ENCODE results near the gene WDPCP.
"Not testable (repeated sequence)": the region's sequence is repeated elsewhere in the genome, so short reads cannot be mapped to it uniquely, and the experiment has no call there.

WDPCP gene

DNA sequence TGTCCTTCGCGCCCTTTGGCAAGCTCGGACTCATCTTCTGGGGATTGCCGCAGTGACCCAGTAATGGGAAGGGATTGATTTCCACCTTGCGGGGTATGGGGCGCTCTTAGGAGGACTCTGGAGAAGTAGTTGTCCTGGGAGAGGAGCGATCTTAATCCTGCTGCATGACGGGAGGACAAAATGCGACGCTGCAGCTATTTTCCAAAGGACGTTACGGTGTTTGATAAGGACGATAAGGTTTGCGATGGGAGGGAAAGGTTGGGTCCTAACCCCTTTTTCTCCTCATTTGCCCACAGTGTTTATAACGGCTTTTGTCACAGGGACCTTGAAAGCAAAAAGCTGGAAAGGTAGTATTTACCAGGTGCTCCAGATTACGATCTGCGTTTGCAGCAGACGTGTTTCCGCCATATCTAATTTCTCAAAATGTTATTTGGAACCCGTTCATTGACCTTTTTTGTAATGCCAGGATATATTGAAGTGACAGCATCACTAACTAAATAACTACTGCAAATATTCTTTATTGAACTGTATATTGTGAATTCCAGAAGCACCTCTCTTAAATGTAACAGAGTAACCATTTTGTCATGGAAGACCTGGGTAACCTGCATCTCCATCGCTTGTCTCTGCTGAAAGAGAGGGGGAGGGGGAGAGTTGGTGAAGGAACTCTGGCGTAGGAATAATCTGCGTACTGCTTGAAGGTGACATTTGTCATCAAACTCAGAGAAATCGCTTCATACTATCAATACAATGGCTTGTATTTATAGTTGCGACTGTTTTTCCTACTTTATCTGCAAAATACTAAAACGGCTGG lies 1.1 kb upstream of the WDPCP start:
- DNase-seq, result no peak

DNA sequence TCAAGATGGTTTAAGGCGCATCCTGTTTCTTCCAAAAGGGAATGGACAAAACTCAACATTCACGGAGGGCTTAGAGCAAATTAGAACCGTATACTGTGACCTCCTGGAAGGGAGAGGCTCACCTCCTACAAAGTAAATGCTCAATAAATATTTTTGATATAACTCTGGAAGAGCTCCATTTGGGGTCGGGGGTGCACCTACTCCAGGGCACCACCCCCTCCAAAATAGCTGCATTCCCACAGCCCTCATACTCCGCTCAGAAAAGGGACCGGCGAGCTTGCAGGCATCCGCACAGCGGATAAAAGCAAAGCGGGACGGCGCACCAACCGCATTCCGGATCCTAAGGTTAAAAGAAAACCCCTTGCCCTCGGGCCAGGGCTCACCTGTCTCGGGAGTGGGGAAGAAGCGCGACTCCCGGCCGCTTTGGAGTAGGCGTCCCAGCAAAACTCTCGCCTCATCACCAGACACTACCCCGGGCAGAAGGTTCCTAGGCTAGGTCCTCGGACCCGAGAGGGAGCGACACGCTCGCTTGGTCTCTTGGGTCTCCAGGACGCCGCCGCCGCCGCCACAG lies 378 bp downstream of the WDPCP start:
- no peak for DNase-seq

DNA sequence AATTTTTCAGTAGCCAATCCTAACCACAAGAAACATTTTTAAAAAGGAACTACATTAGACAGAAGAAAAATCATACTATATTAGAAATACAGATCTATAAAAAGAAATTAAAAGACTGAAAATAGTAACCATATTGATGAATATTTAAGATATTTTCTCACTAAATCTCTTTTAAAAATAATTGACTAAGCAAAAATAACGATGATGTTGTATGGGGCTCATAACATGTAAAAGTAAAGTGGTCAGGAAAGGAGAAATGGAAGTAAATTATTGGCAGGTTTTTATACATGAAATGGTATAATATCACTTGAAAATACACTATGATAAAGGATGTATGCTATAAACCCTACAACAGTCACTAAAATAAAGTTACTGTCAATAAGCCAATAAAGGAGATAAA lies 5.4 kb downstream of the WDPCP start:
- DNase-seq, result no peak

DNA sequence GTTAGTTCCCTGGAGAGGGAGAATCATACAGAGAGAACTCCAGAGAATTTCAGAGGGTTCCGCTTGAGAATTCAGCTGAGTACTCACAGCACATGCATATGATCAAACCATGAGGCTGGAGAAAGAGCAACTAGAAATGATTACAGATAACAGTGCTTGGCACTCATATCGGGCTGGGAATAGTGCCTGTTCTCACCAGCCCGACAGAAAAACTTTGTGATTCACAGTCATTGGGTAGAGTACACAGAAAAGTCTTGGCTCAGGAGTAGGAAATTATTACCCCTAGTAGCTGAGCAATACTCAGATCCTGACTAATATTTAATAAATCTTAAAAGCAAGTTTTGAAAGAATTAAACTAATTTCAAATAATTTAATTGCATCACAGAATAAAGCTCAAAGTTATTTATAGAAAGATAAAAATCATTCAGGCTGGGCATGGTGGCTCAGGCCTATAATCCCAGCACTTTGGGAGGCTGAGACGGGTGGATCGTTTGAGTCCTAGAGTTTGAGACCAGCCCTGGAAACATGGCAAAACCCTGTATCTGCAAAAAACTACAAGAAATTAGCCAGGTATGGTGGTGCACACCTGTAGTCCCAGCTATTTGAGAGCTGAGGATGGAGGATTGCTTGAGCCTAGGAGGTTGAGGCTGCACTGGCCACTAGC lies 6.8 kb downstream of the WDPCP start:
- no peak for DNase-seq

DNA sequence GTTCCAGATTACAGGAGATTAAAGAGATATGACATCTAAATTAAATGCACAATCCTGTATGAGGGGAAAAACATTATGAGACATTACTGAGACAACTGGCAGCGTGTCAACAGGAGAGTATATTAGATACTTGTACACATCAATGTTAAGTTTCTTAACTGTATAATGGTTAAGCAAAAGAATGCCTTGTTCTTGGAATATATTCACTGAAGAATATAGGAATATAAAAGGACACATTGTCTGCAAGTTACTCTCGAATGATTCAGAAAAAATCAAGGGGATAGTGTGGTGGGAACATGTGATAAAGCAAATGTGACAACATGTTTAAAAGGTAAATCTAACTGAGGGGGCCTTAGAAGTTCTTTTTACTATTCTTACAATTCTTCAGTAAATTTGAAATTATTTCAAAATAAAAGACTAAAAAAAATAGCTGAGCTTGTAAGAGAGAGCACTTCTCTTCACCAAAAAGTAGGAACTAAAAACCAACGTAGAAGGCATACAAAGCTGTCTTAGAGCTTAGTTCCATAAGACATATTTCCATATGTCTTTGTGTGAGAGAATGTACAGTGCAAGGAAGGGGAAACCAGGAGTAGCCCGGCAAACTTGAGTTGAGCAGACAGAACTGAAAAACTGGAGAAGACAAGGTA lies 7.5 kb downstream of the WDPCP start:
- DNase-seq, result no peak

DNA sequence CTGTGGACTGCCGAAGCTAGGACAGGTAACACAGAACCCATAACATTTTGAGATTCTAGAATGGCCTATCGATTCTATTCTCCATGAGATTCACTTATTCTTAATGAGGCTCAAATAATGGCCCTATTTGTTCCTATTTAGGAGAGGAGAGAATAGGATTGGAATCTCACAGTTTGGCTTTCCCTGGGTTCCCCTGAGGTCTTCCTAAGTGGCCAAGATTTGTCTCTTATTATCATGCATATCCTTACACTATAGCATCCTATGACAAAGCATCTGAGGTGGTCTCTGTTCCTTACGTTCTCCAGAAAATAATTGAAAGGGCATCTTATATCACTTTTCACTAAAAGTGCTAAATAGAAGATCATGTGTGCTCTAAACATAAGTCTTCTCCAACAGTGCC lies 9.5 kb downstream of the WDPCP start:
- DNase-seq, result no peak

DNA sequence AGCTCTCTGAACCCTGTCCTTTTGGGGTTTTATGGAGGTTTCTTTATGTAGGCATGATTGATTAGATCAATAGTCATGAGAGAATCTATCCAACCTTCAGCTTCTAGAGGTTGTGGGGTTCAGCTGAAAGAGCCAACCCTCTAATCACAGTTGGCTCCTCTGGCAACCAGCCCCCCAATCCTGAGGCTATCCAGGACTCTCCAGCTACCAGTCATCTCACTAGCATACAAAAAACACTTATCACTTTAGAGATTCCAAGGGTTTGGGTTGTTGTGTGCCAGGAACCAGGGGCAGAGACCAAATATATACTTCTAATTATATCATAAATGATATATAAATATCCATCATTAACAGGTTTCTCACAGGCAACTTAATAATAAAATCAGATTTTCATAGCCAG lies 11.7 kb downstream of the WDPCP start:
- no peak for DNase-seq

DNA sequence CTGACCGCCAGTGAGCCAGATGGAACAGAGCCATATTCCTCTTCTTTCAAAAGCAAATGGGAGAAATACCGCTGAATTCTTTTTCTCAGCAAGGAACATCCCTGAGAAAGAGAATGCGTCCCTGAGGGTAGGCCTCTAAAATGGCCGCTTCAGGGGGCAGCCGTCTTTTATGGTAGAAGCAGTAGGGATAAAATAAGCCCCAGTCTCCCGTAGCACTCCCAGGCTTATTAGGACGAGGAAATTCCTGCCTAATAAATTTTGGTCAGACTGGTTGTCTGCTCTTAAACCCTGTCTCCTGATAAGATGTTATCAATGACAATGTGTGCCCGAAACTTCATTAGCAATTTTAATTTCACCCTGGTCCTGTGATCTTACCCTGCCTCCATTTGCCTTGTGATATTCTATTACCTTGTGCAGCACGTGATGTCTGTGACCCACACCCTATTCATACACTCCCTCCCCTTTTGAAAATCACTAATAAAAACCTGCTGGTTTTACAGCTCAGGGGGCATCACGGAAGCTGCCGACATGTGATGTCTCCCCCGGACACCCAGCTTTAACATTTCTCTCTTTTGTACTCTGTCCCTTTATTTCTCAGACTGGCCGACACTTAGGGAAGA lies 14.4 kb downstream of the WDPCP start:
- DNase-seq, result not testable (repeated sequence)

DNA sequence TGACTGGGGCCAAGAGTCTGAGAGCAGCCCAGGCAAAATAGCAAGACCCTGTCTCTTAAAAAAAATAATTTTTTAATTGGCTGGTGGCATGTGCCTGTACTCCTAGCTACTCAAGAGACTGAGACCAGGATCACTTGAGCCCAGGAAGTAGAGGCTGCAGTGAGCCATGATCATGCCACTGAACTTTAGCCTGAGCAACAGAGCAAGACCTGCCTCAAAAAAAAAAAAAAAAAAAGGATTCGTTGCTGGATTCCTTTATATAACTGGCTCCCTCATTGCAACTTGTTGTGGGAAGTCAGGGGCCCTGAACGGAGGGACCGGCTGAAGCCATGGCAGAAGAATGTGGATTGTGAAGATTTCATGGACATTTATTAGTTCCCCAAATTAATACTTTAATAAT lies 15.3 kb downstream of the WDPCP start:
- DNase-seq, result not testable (repeated sequence)

DNA sequence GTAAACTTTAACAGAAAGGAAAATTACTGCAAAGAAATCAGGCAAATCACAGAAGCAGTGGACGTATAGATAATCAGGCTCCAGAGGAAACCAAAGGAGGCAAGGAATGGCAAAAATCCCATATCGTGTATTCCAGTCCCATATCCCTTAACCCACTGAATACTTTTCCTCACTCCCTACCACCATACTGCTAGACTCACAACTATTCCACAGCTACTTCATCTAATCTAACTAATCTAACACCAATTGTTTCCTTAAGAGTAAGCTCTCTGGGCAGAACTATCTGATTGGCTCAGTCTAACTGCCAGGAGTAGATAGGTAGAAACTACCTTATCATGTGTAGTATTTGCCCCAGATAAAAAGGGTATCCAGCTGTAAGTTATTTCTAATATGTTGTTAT lies 16.3 kb downstream of the WDPCP start:
- no peak for DNase-seq

DNA sequence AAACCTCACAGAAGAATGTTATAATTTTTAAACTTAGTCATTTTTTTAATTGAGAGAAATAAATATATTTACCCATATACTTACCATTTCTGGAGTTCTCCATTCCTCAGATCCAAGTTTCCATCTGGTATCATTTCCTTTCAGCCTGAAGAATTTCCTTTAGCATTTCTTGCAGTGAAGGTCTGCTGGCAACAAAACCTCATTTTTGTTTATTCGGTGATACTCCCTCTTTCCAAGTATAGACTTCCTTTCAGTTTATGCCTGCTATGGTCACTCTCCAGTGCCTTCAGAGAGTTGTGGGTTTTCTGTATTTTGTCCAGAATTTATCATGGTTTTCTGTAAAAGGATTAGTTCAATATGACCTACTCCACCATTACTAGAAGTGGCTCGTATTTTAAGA lies 17.0 kb downstream of the WDPCP start:
- no peak for DNase-seq

DNA sequence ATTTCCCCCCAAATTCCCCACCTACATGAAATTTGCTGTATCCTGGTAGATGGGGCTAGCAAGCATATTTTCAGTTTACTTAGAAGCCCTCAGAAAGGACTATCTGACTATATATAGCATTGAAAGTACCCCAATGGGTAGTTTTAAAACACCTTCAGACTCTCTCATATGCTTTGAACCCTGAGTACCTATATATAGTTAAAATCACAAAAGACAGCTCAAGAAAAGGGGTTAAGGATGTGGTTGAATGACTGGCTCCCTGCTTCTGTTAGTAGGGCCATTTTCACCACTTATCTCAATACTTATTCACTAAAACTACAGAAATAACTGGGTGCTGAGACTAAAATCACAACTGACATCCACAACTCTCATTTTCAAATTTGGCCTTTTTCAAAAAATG lies 18.5 kb downstream of the WDPCP start:
- DNase-seq, result no peak

DNA sequence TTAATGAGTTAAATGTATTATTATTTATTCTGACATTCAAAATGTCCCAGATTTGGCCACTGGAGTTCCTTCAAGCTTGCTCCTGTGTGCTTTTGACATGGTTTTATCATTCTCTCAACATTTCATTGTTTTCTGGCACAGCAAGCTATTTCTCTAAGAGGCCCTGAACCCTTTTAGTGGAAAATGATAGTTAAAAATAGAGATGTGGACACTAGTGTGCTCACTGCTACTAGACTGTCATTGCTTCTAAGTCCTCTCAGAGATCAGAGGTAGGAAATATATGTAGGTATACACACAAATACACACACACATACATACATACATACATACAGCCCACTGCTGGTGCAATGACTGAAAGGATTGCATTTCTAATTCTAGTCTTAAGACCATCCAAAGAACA lies 25.5 kb downstream of the WDPCP start:
- DNase-seq, result no peak

DNA sequence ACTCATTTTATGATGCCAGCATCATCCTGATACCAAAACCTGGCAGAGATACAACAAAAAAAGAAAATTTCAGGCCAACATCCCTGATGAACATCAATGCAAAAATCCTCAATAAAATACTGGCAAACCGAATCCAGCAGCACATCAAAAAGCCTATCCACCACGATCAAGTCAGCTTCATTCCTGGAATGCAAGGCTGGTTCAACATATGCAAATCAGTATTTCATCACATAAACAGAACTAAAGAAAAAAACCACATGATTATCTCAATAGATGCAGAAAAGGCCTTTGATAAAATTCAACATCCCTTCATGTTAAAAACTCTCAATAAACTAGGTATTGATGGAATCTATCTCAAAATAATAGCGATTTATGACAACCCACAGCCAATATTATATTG lies 29.4 kb downstream of the WDPCP start:
- not testable (repeated sequence) for DNase-seq

DNA sequence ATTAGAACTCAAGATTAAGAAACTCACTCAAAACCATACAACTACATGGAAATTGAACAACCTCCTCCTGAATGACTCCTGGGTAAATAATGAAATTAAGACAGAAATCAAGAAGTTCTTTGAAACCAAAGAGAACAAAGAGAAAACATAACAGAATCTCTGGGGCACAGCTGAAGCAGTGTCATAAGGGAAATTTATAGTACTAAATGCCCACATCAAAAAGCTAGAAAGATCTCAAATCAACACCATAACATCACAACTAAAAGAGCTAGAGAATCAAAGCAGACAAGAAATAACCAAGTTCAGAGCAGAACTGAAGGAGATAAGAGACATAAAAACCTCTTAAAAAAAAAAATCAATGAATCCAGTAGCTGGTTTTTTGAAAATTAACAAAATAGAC lies 30.5 kb downstream of the WDPCP start:
- DNase-seq, result not testable (repeated sequence)

DNA sequence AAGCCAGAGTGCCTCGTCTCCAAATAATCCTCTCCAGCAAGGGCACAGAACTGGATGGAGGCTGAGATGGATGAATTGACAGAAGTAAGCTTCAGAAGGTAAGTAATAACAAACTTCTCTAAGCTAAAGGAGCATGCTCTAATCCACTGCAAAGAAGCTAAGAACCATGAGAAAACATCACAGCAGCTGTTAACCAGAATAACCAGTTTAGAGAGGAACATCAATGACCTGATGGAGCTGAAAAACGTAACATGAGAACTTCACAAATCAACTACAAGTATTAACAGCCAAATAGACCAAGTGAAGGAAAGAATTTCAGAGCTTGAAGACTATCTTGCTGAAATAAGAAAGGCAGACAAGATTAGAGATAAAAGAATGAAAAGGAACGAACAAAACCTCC lies 32.3 kb downstream of the WDPCP start:
- no peak for DNase-seq

DNA sequence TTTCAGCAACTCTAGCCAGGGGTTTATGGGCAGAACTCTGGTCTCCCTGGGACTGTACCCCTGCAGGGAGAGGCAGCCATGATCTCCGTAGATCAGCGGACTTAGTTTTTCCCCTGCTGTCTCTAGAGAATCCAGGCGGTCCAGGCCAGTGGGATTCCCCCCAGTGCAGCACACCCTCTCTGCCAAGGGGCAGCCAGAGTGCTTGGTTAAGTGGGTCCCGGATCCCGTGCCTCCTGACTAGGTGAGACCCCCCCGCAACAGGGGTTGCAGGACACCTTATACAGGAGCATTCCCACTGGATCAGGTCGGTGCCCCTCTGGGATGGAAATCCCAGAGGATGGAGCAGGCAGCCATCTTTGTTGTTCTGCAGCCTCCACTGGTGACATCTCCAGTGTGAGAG lies 33.0 kb downstream of the WDPCP start:
- DNase-seq, result no peak

DNA sequence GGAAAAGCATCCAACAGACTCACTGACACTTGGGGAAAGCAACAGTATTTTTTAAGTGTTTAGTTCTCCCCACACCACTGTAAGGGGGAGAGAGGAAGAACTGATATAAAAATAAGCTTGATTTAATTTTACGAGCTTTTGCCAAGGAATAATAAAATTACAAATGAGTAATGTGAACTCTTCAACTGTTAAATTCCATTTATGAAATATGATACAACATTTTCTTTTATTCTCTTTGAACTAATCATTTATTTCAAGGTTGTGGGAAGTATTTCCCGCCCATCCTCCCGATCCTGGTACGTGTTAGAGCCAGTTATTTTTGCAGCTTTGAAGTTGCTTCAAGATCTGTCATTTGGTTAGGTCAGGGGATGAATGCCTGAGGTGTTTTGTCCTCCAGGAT lies 35.2 kb downstream of the WDPCP start:
- no peak for DNase-seq

DNA sequence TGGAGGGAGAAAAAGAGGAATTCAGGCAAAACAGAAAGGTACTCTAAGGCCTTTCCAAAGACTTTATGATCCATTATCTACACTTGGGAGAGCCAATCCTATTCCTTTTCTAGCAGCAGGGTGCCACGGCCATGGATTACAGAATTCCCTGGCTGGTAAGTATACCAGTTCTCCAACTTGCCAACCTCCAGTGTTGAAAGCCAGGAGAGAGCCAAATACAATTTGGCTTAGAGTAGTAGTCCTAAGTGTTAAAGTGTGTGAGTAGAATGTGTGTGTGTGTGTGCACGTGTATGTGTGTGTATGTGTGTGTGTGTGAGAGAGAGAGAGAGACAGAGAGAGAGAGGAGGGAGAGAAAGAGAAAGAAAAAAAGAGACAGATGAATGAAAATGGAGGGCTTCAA lies 43.3 kb downstream of the WDPCP start:
- DNase-seq, result no peak

DNA sequence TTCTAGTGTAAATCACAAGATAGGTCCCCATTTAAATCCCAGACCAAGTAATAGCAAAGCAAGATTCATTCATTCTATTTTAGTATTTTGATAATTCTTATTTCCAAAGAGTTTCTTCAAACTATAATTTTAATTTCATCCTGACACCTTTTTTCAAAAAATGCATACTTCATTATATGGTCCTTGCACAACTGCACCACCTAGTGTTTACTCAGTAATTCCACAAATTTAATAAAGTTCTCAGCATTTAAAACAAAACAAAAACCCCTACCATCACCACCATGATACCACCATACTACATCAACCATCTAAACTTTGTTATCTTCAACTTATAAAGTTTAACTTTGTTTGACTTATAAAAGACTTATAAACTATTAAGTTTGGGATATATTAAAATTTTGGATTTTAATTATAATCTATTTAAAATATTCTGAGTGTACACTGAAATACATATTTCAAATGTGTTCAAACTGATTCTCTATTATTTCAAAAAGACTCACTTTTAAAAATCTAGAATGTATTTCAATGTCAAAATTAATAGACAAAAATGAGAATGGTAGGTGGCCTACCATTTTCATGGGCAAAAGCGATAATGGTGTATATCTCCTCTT lies 44.2 kb downstream of the WDPCP start:
- no peak for DNase-seq

DNA sequence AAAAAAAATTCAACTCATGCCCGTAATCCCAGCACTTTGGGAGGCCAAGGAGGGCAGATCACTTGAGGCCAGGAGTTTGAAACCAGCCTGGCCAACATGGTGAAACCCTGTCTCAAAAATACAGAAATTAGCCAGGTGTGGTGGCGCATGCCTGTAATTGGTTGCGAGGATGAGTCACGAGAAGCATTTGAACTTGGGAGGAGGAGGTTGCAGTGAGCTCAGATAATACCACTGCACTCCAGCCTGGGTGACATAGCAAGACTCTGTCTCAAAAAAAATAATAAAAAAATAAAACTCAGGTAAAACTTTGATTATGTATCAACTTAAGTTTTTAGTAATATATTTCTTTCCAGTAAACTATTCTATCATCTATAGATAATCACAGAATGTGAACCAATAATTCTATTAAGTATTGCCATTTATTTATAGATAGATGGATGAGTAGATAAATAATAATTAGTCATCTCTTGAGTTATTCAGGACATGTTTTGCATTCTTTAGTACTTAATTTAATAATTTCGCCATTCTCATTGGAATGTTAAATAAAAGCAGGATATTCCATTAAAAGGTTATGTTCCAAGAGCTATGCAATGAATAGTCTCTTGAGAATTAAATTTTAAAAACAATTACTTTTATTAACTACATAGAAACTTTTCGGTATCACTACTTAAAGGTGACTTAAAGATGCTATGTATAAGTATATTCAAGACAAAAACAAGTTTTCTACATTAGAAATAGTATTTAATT lies 48.7 kb downstream of the WDPCP start:
- DNase-seq, result no peak

DNA sequence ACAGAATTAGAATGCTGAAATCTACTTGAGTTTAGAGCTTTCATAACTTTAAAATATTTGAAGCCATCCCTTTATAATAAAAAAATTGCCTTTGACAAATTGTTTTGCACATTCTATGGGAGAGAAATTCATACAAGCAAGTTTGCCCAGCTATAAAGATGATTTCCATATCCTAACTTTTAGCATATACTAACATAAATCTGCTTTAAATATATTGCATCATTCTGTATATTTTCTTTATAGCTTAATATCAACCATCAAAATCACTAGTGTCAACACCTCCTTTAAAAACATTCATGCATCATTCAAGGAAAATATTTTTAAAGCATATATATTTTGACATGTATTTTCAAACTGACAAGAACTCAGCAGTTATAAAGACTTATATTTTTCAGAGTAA lies 49.9 kb downstream of the WDPCP start:
- no peak for DNase-seq

Data from activated naive CD4-positive, alpha-beta T cell treated with Interleukin-2 at 50 U/mL for 16 hours (primary cell).